CD14-positive monocyte (primary cell): ENCODE data around the gene PLA2G2F. TPM values are rescaled to one million over a fixed set of nuclear protein-coding genes. Genes with fewer than 3 reads are reported as not detected.

Experiments
- DNase-seq, 3 donors: peaks; one replicate each; pipeline ENCODE4 v3.0.0-alpha.2; 2011 to 2022
- H2AFZ ChIP-seq: 2 replicates; pipeline ENCODE4 v1.6.0; 2012; ENCODE audit warnings: mild to moderate bottlenecking, low read depth, low read length, inconsistent platforms; ENCODE audit not compliant: insufficient read depth, poor library complexity, severe bottlenecking
- H3K27ac ChIP-seq, 2 donors: 1 replicate in 1 of 2; 2 replicates in 1 of 2; pipeline ENCODE4 v1.5.1; 2012 to 2013; ENCODE audit warnings: low read length in 2 of 2, control low read depth in 1 of 2, inconsistent platforms in 1 of 2, low read depth in 1 of 2, mild to moderate bottlenecking in 1 of 2
- H3K27me3 ChIP-seq, 2 donors: one replicate each; pipeline versions ENCODE4 v1.6.0 to v1.6.1; 2011 to 2013; ENCODE audit warnings: low read length in 2 of 2; ENCODE audit not compliant: control insufficient read depth in 2 of 2, insufficient read depth in 2 of 2
- H3K36me3 ChIP-seq, 2 donors: replicated peaks in 1 of 2; 1 replicate in 1 of 2; 2 replicates in 1 of 2; pipeline versions ENCODE4 v1.5.1 to v1.6.1; 2012 to 2013; ENCODE audit warnings: low read length in 2 of 2, control low read depth in 1 of 2, inconsistent platforms in 1 of 2, mild to moderate bottlenecking in 1 of 2; ENCODE audit not compliant: insufficient read depth in 2 of 2, control insufficient read depth in 1 of 2
- H3K4me1 ChIP-seq, 2 donors: 1 replicate in 1 of 2; 2 replicates in 1 of 2; pipeline versions ENCODE4 v1.5.1 to v1.6.1; 2012 to 2013; ENCODE audit warnings: low read length in 2 of 2, control low read depth in 1 of 2, inconsistent platforms in 1 of 2, mild to moderate bottlenecking in 1 of 2, moderate library complexity in 1 of 2; ENCODE audit not compliant: insufficient read depth in 2 of 2, control insufficient read depth in 1 of 2
- H3K4me2 ChIP-seq: replicated peaks from 2 replicates; pipeline ENCODE3; 2012; ENCODE audit warnings: low read length, moderate library complexity, mild to moderate bottlenecking; ENCODE audit not compliant: poor library complexity, severe bottlenecking; ENCODE audit errors: extremely low read depth
- H3K4me3 ChIP-seq, 3 experiments: fragments of 200-600 bp in 1 of 3; sonication (generic) in 1 of 3; replicated peaks in 1 of 3; 1 replicate in 2 of 3; 2 replicates in 1 of 3; pipeline ENCODE4 v1.5.1; 2011 to 2013; ENCODE audit warnings: low read length in 3 of 3, mild to moderate bottlenecking in 3 of 3, control low read depth in 2 of 3, low read depth in 2 of 3, inconsistent platforms in 1 of 3, moderate library complexity in 1 of 3
- H3K79me2 ChIP-seq: 2 replicates; pipeline ENCODE4 v1.6.0; 2012; ENCODE audit warnings: mild to moderate bottlenecking, control low read depth, inconsistent platforms, low read length, moderate library complexity; ENCODE audit not compliant: insufficient read depth
- H3K9ac ChIP-seq: 2 replicates; pipeline ENCODE4 v1.6.0; 2017; ENCODE audit warnings: low read length, mild to moderate bottlenecking; ENCODE audit not compliant: insufficient read depth, poor library complexity, severe bottlenecking
- H3K9me3 ChIP-seq, 2 donors: replicated peaks in 1 of 2; 1 replicate in 1 of 2; 2 replicates in 1 of 2; pipeline versions ENCODE4 v1.5.1 to v1.6.1; 2012 to 2013; ENCODE audit warnings: low read length in 2 of 2, control low read depth in 1 of 2; ENCODE audit not compliant: control insufficient read depth in 1 of 2, insufficient read depth in 1 of 2
- H4K20me1 ChIP-seq: 2 replicates; pipeline ENCODE4 v1.6.0; 2012; ENCODE audit warnings: mild to moderate bottlenecking, low read length, control low read depth, moderate library complexity; ENCODE audit not compliant: insufficient read depth
- H3K27ac Mint-ChIP-seq, 7 donors: one replicate each; pipeline ENCODE4 v1.8.0; 2020; ENCODE audit warnings: mild to moderate bottlenecking in 7 of 7, mixed read lengths in 7 of 7, moderate library complexity in 6 of 7, inconsistent platforms in 2 of 7
- H3K27me3 Mint-ChIP-seq, 3 donors: one replicate each; pipeline ENCODE4 v1.8.0; 2021 to 2022; ENCODE audit warnings: low read depth in 3 of 3, mild to moderate bottlenecking in 3 of 3, mixed read lengths in 3 of 3, moderate library complexity in 3 of 3, inconsistent platforms in 1 of 3
- H3K36me3 Mint-ChIP-seq, 2 donors: one replicate each; pipeline ENCODE4 v1.8.0; 2020; ENCODE audit warnings: mixed read lengths in 2 of 2, inconsistent platforms in 1 of 2, mild to moderate bottlenecking in 1 of 2
- H3K4me1 Mint-ChIP-seq: one replicate; pipeline ENCODE4 v1.8.0; 2020; ENCODE audit warnings: mild to moderate bottlenecking, mixed read lengths
- H3K4me3 Mint-ChIP-seq, 2 donors: one replicate each; pipeline ENCODE4 v1.8.0; 2020; ENCODE audit warnings: mild to moderate bottlenecking in 2 of 2, mixed read lengths in 2 of 2, moderate library complexity in 1 of 2
- H3K9me3 Mint-ChIP-seq, 7 donors: one replicate each; pipeline ENCODE4 v1.8.0; 2020 to 2022; ENCODE audit warnings: mixed read lengths in 7 of 7, mild to moderate bottlenecking in 6 of 7, moderate library complexity in 6 of 7, inconsistent platforms in 2 of 7
- whole genome bisulfite sequencing: methylation state at CpG from one replicate; pipeline ENCODE4 v1.1.5; 2013; ENCODE audit warnings: missing lambda C conversion rate; ENCODE audit not compliant: insufficient coverage; 5-methylcytosine and 5-hydroxymethylcytosine counted together
- intact Hi-C, 2 donors: fragments of 100-400 bp; cut with micrococcal nuclease; formaldehyde crosslinking; loops; one replicate each; pipeline versions ENCODE4 v1.15.0 to v1.15.1; 2023
- polyA plus RNA-seq, 3 donors: library from polyadenylated mRNA; depleted of rRNA in 1 of 3; unstranded in 2 of 3; stranded (reverse) in 1 of 3; fragments of 300-500 nt in 2 of 3; fragments of >200 nt in 1 of 3; fragmentation: Illumina TruSeq in 2 of 3; gene quantifications; 1 replicate in 2 of 3; 2 replicates in 1 of 3; pipeline ENCODE4 v1.2.3, GENCODE V29; 2012 to 2021
- TF ChIP-seq, protein P1 (sequence below): fragments of 200-600 bp; IDR thresholded peaks from one replicate; pipeline ENCODE4 v1.8.0; 2022; ENCODE audit warnings: antibody characterized with exemption, mild to moderate bottlenecking

Gene PLA2G2F
- polyA plus RNA-seq, 3 donors = not detected

- Histone ChIP-seq H2AFZ (no peak overlapping the region), H3K36me3 (no peaks in the 10 kb centered on the region), H4K20me1 (no peaks in the 10 kb centered on the region), H3K27ac (no peak overlapping the region), H3K4me2 (no peak overlapping the region), H3K9me3 (no peaks in the 10 kb centered on the region), H3K4me3 (no peak overlapping the region), H3K4me1 (peaks cover 9 to 12% of the 10 kb centered on the region in 2 donors), H3K27me3 (peaks cover 34 to 40% of the 10 kb centered on the region in 2 donors), H3K9ac (no peak overlapping the region), H3K79me2 (no peaks in the 10 kb centered on the region)
- 94% methylated on average over 16 of the region's 19 CpGs for WGBS
- H3K27me3 Mint-ChIP-seq = peaks cover 36 to 61% (median 53%) of the 10 kb centered on the region in 3 donors
- no peak for DNase-seq
- no peak overlapping the region for H3K4me3 Mint-ChIP-seq
- intact Hi-C loops = loop anchor here (5.0 kb wide), 2 partner anchors 88 to 268 kb away; partner anchors contain the start of gene PLA2G2E (in 1 of the 2)
- no peaks in the 10 kb centered on the region for H3K36me3 Mint-ChIP-seq
- TF ChIP-seq, protein P1, sequence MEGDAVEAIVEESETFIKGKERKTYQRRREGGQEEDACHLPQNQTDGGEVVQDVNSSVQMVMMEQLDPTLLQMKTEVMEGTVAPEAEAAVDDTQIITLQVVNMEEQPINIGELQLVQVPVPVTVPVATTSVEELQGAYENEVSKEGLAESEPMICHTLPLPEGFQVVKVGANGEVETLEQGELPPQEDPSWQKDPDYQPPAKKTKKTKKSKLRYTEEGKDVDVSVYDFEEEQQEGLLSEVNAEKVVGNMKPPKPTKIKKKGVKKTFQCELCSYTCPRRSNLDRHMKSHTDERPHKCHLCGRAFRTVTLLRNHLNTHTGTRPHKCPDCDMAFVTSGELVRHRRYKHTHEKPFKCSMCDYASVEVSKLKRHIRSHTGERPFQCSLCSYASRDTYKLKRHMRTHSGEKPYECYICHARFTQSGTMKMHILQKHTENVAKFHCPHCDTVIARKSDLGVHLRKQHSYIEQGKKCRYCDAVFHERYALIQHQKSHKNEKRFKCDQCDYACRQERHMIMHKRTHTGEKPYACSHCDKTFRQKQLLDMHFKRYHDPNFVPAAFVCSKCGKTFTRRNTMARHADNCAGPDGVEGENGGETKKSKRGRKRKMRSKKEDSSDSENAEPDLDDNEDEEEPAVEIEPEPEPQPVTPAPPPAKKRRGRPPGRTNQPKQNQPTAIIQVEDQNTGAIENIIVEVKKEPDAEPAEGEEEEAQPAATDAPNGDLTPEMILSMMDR = no peak
- H3K9me3 Mint-ChIP-seq = peaks cover 0 to 1% (median 0%) of the 10 kb centered on the region in 7 donors
- no peak overlapping the region for H3K27ac Mint-ChIP-seq
- H3K4me1 Mint-ChIP-seq = peaks cover 18% of the 10 kb centered on the region
These were observed 51.4 kb downstream of the PLA2G2F start for GRCh38 chr1:20190256-20191160.

DNA sequence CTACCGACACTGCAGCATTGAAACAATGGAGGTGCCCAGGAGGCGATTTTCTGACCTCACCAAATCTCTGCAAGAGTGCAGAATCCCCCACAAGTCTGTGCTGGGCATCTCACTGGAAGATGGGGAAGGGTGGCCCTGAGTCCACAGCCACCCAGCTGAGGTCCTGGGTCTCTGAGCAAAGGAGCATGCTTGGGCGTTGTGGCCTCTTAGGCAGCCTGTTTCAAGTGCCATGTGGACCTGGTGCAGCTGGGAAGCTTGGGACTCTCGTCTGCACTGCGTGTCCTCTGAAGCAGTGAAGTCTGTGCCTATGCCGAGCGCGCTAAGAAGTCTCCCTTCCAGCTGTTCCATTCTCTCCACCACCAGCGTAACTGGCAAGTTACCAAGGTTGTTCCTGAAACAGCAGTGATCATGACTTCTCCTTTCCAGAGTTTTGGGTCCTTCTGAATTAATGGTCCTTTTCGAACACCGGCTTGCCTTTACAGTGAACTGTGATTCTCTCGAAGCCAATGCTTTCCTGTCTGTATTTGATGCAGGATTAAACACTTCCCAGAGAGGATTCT is 52.2 kb downstream of the PLA2G2F start:
- no peak overlapping the region for H3K4me3 ChIP-seq
- Mint-ChIP-seq H3K9me3 (no peaks in the 10 kb centered on the region), H3K36me3 (no peaks in the 10 kb centered on the region), H3K4me1 (peaks cover 15% of the 10 kb centered on the region), H3K4me3 (no peak overlapping the region), H3K27ac (no peak overlapping the region), H3K27me3 (peaks cover 33 to 55% (median 46%) of the 10 kb centered on the region in 3 donors)
- H3K9ac ChIP-seq = no peak overlapping the region
- no peak overlapping the region for H3K4me2 ChIP-seq
- no peaks in the 10 kb centered on the region for H3K9me3 ChIP-seq
- H3K27me3 ChIP-seq = peaks cover 28 to 32% of the 10 kb centered on the region in 2 donors
- no peak for DNase-seq
- H3K36me3 ChIP-seq = no peaks in the 10 kb centered on the region
- H2AFZ ChIP-seq = no peak overlapping the region
- no peak overlapping the region for H3K27ac ChIP-seq
- WGBS = 91% methylated on average over 8 of the region's 12 CpGs
- H4K20me1 ChIP-seq = no peaks in the 10 kb centered on the region
- H3K79me2 ChIP-seq = no peaks in the 10 kb centered on the region
- TF ChIP-seq, protein P1 = no peak
- peaks cover 3% of the 10 kb centered on the region in 2 donors for H3K4me1 ChIP-seq
- intact Hi-C loops = loop anchor here (5.0 kb wide), 2 partner anchors 89 to 269 kb away; partner anchors contain the start of gene PLA2G2E (in 1 of the 2)
